ENCODE data around the gene MYO16.

The MYO16 gene

GRCh38 chr13:109162248-109163036 lies 533.0 kb downstream of the MYO16 start:
- H3K27me3 Mint-ChIP-seq: peaks cover 30% of the 10 kb centered on the region
- H3K9me3 Mint-ChIP-seq: no peaks in the 10 kb centered on the region
- H3K36me3 Mint-ChIP-seq (ENCODE audit: low read depth): no peaks in the 10 kb centered on the region
- H3K4me3 Mint-ChIP-seq: no peak overlapping the region
- H3K4me1 Mint-ChIP-seq (ENCODE audit: low read depth): peaks cover 15% of the 10 kb centered on the region
- H3K27ac Mint-ChIP-seq: peak overlapping the region; percentile 77

- Mint-ChIP-seq H3K27me3 (peaks cover 24% of the 10 kb centered on the region), H3K27ac (no peak overlapping the region), H3K4me1 (ENCODE audit: low read depth) (peaks cover 15% of the 10 kb centered on the region), H3K9me3 (no peaks in the 10 kb centered on the region), H3K36me3 (ENCODE audit: low read depth) (no peaks in the 10 kb centered on the region), H3K4me3 (no peak overlapping the region)
Observed at GRCh38 chr13:109163037-109163379, 533.6 kb downstream of the MYO16 start.

DNA sequence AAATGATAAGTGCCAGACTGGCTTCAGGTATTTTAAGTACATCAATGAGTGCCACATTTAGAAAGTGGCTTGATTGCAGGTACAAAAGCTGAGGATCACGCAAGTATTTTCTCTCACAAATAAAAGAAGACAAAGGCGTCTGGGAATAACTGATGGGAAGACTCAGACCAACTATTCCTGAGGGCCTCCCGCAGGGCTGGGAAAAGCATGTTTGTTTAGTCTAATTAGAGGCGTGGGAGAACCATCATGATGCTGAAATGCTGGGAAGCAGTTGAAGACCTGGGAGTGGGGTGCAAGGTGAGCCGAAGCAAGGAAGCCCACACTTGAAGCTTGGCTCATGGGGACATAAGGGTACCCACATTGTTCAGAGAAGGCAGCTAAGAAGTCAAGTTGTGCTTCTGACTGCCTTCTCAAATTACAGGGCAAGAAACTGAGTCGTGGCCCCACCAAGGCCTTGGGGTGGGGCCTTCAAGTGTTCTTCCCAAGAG lies 536.0 kb downstream of the MYO16 start:
- no peak overlapping the region for H3K4me3 Mint-ChIP-seq
- peaks cover 15% of the 10 kb centered on the region for H3K4me1 Mint-ChIP-seq (ENCODE audit: low read depth)
- peaks cover 18% of the 10 kb centered on the region for H3K27me3 Mint-ChIP-seq
- no peak overlapping the region for H3K27ac Mint-ChIP-seq
- H3K36me3 Mint-ChIP-seq (ENCODE audit: low read depth): no peaks in the 10 kb centered on the region
- H3K9me3 Mint-ChIP-seq: no peaks in the 10 kb centered on the region

DNA sequence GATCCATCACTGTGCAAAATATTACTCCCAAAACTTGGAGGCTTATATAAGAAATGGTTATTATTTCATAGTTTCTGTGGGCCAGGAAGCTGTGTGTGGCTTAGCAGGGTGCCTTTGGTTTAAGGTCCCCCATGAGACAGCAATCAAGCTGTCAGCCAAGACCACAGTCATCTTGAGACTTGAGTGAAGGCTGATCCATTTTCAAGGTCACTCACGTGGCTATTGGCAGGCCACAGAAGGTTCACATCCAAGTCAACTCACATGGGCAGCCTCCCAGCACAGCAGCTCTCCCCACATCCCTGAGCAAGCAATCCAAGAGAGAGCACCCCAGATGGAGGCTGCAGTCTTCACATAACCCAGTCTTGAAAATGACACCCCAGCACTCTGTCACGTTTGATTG lies 537.4 kb downstream of the MYO16 start:
- peaks cover 14% of the 10 kb centered on the region for H3K27me3 Mint-ChIP-seq
- peaks cover 13% of the 10 kb centered on the region for H3K4me1 Mint-ChIP-seq (ENCODE audit: low read depth)
- H3K36me3 Mint-ChIP-seq (ENCODE audit: low read depth): no peaks in the 10 kb centered on the region
- H3K9me3 Mint-ChIP-seq: no peaks in the 10 kb centered on the region
- H3K27ac Mint-ChIP-seq: no peak overlapping the region
- H3K4me3 Mint-ChIP-seq: no peak overlapping the region

GRCh38 chr13:109172136-109172535 lies 542.7 kb downstream of the MYO16 start:
- no peaks in the 10 kb centered on the region for H3K4me1 Mint-ChIP-seq (ENCODE audit: low read depth)
- H3K9me3 Mint-ChIP-seq: no peaks in the 10 kb centered on the region
- no peak overlapping the region for H3K4me3 Mint-ChIP-seq
- H3K27ac Mint-ChIP-seq: no peak overlapping the region
- H3K36me3 Mint-ChIP-seq (ENCODE audit: low read depth): no peaks in the 10 kb centered on the region
- no peaks in the 10 kb centered on the region for H3K27me3 Mint-ChIP-seq

DNA sequence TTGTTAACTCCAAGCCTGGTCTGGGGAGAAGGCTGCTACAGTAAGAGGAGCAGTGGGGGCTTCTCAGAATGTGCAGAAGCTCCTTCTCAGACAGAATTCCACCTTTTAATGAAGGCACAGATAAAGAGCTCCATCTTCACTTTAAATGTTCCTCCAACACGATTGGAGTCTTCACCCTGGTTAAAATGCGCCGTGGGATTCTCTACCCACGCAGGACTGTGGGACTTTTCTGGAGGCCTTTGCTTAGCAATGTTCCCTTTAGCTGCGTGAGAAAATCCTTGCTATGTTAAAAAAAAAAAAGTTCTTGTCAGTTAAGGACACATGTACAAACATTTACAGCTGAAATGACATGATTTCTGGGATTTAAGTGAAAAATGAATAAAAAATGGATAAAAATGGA lies 546.3 kb downstream of the MYO16 start:
- no peak overlapping the region for H3K27ac Mint-ChIP-seq
- no peaks in the 10 kb centered on the region for H3K36me3 Mint-ChIP-seq (ENCODE audit: low read depth)
- H3K4me3 Mint-ChIP-seq: no peak overlapping the region
- H3K9me3 Mint-ChIP-seq: no peaks in the 10 kb centered on the region
- H3K27me3 Mint-ChIP-seq: no peaks in the 10 kb centered on the region
- H3K4me1 Mint-ChIP-seq (ENCODE audit: low read depth): no peaks in the 10 kb centered on the region

GRCh38 chr13:109180905-109181425 lies 551.6 kb downstream of the MYO16 start:
- H3K27me3 Mint-ChIP-seq: peaks cover 12% of the 10 kb centered on the region
- H3K4me1 Mint-ChIP-seq (ENCODE audit: low read depth): no peaks in the 10 kb centered on the region
- no peaks in the 10 kb centered on the region for H3K36me3 Mint-ChIP-seq (ENCODE audit: low read depth)
- no peak overlapping the region for H3K4me3 Mint-ChIP-seq
- H3K27ac Mint-ChIP-seq: no peak overlapping the region
- no peaks in the 10 kb centered on the region for H3K9me3 Mint-ChIP-seq

DNA sequence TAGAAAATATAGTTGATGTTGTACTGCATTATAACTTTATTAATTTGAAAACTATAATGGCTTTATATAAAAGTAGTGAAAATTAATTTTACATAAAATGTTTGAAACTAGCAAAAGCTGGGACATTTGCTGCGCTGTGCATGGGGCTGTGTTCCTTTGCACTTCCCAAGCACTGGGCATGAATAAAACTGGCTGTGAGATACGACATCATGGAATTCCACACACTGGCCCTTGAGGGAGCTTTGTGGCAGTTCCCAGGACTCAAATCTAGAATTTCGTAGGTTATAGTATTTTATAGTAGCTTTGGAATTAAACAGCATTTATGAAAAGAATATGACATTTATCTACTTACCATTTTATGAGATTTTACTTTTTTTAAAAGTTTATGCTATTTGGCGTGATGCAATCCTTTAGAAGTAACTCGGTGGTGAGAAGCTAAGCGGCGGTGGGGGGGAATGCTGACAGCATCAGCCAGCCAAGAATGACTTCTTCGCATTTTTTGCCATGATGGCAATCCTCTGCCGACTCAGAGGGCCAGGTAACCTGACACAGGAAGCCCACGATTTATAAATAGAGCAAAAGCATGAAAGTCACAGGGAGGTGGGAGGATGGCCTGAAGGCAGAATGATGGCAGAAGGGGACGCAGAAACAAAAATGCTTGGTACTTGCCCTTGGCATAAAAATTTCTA lies 553.5 kb downstream of the MYO16 start:
- Mint-ChIP-seq H3K4me3 (no peak overlapping the region), H3K4me1 (ENCODE audit: low read depth) (no peaks in the 10 kb centered on the region), H3K9me3 (no peaks in the 10 kb centered on the region), H3K36me3 (ENCODE audit: low read depth) (no peaks in the 10 kb centered on the region), H3K27ac (no peak overlapping the region), H3K27me3 (peaks cover 16% of the 10 kb centered on the region)

DNA sequence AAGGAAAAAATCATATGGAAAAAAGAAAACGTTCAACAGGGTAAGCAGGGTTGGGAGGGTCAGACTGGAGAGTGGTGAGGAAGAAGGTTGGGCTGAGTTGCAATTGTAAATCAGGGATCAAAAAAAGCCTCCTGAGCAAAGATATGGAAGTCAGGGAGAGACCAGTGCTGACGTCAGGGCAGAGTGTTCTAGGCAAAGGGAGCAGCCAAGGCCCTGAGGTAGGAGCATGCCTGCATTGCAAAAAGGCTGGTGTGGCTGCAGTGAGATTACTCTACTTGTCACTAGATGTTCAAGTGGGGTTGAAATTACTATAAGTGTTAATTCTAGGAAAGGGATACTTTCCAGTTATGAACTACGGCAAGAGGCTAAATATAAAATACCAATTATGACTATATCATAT lies 562.0 kb downstream of the MYO16 start:
- H3K36me3 Mint-ChIP-seq (ENCODE audit: low read depth): no peaks in the 10 kb centered on the region
- H3K4me3 Mint-ChIP-seq: no peak overlapping the region
- H3K27ac Mint-ChIP-seq: no peak overlapping the region
- peaks cover 22% of the 10 kb centered on the region for H3K27me3 Mint-ChIP-seq
- no peaks in the 10 kb centered on the region for H3K4me1 Mint-ChIP-seq (ENCODE audit: low read depth)
- H3K9me3 Mint-ChIP-seq: no peaks in the 10 kb centered on the region

DNA sequence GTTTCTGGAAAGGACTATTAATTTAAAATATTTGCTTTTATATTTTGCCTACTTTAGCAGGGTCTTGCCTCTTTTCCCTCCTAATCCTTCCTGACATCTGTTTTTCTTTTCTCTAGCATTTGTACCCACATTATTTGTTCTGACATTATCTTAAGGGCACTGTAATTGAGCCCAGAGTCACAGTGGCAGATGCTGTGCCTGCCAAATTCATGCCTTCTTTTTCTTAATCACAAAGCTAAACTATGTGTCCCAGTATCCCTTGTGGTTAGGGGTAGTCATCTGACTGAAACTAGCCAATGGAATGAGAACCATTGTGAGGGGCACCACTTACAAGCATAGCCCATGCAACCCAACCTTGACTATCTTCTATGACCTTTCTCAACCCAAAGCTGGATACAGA lies 562.9 kb downstream of the MYO16 start:
- Mint-ChIP-seq H3K4me3 (no peak overlapping the region), H3K27me3 (peaks cover 21% of the 10 kb centered on the region), H3K9me3 (no peaks in the 10 kb centered on the region), H3K4me1 (ENCODE audit: low read depth) (no peaks in the 10 kb centered on the region), H3K27ac (no peak overlapping the region), H3K36me3 (ENCODE audit: low read depth) (no peaks in the 10 kb centered on the region)

DNA sequence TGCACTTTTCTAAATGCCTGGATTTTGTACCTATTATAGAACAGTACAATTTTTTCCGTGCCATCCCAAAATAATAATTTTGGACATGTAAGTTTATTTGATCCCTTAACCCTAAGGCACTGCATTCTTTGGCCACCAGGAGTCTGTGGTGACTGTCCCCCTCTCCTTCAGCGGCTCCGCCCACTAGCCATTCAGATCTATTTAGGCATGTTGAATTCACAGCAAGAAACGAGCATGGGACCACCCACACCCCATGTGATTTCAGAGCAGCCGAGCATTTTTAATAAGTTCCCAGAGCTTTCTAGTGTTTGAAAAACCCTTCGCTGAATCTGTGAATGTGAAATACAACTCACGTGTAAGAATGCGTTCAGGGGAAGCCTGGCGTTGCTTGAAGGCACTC lies 567.5 kb downstream of the MYO16 start:
- Mint-ChIP-seq H3K36me3 (ENCODE audit: low read depth) (no peaks in the 10 kb centered on the region), H3K4me3 (no peak overlapping the region), H3K27me3 (peaks cover 25% of the 10 kb centered on the region), H3K4me1 (ENCODE audit: low read depth) (no peaks in the 10 kb centered on the region), H3K9me3 (no peaks in the 10 kb centered on the region), H3K27ac (no peak overlapping the region)

- H3K36me3 Mint-ChIP-seq (ENCODE audit: low read depth): no peaks in the 10 kb centered on the region
- no peak overlapping the region for H3K4me3 Mint-ChIP-seq
- no peak overlapping the region for H3K27ac Mint-ChIP-seq
- no peaks in the 10 kb centered on the region for H3K4me1 Mint-ChIP-seq (ENCODE audit: low read depth)
- H3K9me3 Mint-ChIP-seq: no peaks in the 10 kb centered on the region
- peaks cover 28% of the 10 kb centered on the region for H3K27me3 Mint-ChIP-seq
Observed at GRCh38 chr13:109198585-109198984, 569.2 kb downstream of the MYO16 start.

DNA sequence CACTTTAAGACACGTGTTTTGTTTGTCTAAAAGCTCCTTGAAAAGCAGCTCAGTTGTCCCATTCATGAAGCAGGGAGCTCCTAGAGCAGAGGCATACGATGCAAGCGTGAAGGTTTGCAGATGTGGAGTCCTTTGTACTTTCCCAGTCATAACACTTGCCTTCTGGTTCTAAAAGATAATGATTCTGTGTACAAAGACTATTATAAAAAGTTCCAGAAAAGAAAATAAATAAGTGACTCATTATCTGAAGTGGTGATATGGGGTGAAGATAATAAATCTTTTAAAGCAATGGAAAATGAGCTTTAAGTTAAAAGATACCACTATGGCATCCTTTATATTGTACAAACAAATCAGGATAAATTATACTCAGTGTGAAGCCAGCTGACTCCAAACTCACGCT lies 569.9 kb downstream of the MYO16 start:
- no peaks in the 10 kb centered on the region for H3K9me3 Mint-ChIP-seq

GRCh38 chr13:109200556-109200955 lies 571.1 kb downstream of the MYO16 start:
- Mint-ChIP-seq H3K4me1 (ENCODE audit: low read depth) (no peaks in the 10 kb centered on the region), H3K36me3 (ENCODE audit: low read depth) (no peaks in the 10 kb centered on the region), H3K4me3 (no peak overlapping the region), H3K9me3 (no peaks in the 10 kb centered on the region), H3K27me3 (peaks cover 20% of the 10 kb centered on the region), H3K27ac (no peak overlapping the region)

More for the DNA sequence above, 569.9 kb downstream of the MYO16 start:
- no peak overlapping the region for H3K27ac Mint-ChIP-seq
- H3K4me1 Mint-ChIP-seq (ENCODE audit: low read depth): no peaks in the 10 kb centered on the region
- H3K36me3 Mint-ChIP-seq (ENCODE audit: low read depth): no peaks in the 10 kb centered on the region
- H3K27me3 Mint-ChIP-seq: peaks cover 23% of the 10 kb centered on the region
- H3K4me3 Mint-ChIP-seq: no peak overlapping the region

DNA sequence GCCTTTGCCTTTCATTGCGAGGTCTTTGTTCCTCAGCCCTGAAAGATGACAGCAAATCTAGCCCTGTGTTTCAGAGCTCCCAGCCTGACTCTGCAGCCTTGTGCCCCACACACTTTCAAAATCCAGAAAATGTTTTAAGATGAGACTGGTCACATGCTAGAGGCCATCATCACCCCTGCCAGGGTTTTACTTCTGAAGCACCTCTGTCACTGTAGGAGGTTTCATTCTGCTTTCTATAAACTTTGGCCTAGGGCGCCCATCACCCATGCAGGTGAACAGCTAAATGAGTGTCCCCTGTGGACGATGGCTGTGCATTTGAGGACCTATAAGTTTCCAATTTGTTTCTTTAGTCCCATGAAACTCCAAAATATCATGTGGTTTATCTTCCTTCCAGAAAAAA lies 574.2 kb downstream of the MYO16 start:
- no peaks in the 10 kb centered on the region for H3K4me1 Mint-ChIP-seq (ENCODE audit: low read depth)
- H3K4me3 Mint-ChIP-seq: no peak overlapping the region
- H3K9me3 Mint-ChIP-seq: no peaks in the 10 kb centered on the region

More for the DNA sequence above, 574.2 kb downstream of the MYO16 start:
- Mint-ChIP-seq H3K36me3 (ENCODE audit: low read depth) (no peaks in the 10 kb centered on the region), H3K27ac (no peak overlapping the region), H3K27me3 (peaks cover 12% of the 10 kb centered on the region)

Measured in stimulated activated naive CD8-positive, alpha-beta T cell treated with anti-CD3 and anti-CD28 coated beads, Interleukin-15, Interleukin-2, amounts not matched to agents 100 ng/mL and 50 ng/mL, for 24 hours (primary cell).